Spleen (tissue), 7 donors: Measurements from ENCODE around the gene SMAP2.
A peak's percentile ranks its signal among the peaks of the same experiment; 100 is the strongest.

Source experiments
- POLR2AphosphoS5 ChIP-seq, 3 donors: sonication (generic); formaldehyde crosslinking; IDR thresholded peaks; one replicate each; pipeline ENCODE4 v1.5.1; 2017; ENCODE audit warnings: antibody characterized with exemption in 3 of 3
- TF ChIP-seq, protein P1 (sequence below), 11 experiments: fragments of 200-600 bp in 7 of 11; fragments of 450-650 bp in 4 of 11; sonication (generic) in 4 of 11; IDR thresholded peaks in 8 of 11; conservative IDR thresholded peaks in 3 of 11; 1 replicate in 7 of 11; 2 replicates in 4 of 11; pipeline versions ENCODE4 v1.4.0 to v1.8.0; 2016 to 2021; ENCODE audit warnings: antibody characterized with exemption in 11 of 11, inconsistent platforms in 4 of 11, mild to moderate bottlenecking in 1 of 11
- donor health status: DM: no; HTN: no; CAD: no; lungs with moderate emphysema.
- donor health status: DM: no; HTN: no; CAD: no.
- donor health status: DM: no; HTN: no; CAD: no.

GRCh38 chr1:40391688-40392145 lies 18.2 kb downstream of the SMAP2 start:
- TF ChIP-seq, protein P1, sequence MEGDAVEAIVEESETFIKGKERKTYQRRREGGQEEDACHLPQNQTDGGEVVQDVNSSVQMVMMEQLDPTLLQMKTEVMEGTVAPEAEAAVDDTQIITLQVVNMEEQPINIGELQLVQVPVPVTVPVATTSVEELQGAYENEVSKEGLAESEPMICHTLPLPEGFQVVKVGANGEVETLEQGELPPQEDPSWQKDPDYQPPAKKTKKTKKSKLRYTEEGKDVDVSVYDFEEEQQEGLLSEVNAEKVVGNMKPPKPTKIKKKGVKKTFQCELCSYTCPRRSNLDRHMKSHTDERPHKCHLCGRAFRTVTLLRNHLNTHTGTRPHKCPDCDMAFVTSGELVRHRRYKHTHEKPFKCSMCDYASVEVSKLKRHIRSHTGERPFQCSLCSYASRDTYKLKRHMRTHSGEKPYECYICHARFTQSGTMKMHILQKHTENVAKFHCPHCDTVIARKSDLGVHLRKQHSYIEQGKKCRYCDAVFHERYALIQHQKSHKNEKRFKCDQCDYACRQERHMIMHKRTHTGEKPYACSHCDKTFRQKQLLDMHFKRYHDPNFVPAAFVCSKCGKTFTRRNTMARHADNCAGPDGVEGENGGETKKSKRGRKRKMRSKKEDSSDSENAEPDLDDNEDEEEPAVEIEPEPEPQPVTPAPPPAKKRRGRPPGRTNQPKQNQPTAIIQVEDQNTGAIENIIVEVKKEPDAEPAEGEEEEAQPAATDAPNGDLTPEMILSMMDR (IDR thresholded peaks at IDR 0.05 in 8 of 11, conservative IDR thresholded peaks at IDR 0.05 in 3 of 11): no peak
- TF ChIP-seq POLR2AphosphoS5 (IDR thresholded peaks at IDR 0.05): peak in 1 of 3 donors; percentile 94
